Nephron progenitor cell (in vitro differentiated cells): ENCODE results near the gene CFP.

Experiments used
- DNase-seq: peaks from one replicate; pipeline ENCODE4 v3.0.0; 2021
- H3K27ac Mint-ChIP-seq: 2 replicates; pipeline ENCODE4 v1.8.0; 2021; ENCODE audit warnings: mild to moderate bottlenecking, moderate library complexity, mixed read lengths
- H3K27me3 Mint-ChIP-seq: 2 replicates; pipeline ENCODE4 v1.8.0; 2021; ENCODE audit warnings: mild to moderate bottlenecking, low read depth, mixed read lengths; ENCODE audit not compliant: poor library complexity
- H3K36me3 Mint-ChIP-seq: 2 replicates; pipeline ENCODE4 v1.8.0; 2021; ENCODE audit warnings: low read depth, mixed read lengths
- H3K4me1 Mint-ChIP-seq: 2 replicates; pipeline ENCODE4 v1.8.0; 2021; ENCODE audit warnings: mixed read lengths
- H3K4me3 Mint-ChIP-seq: 2 replicates; pipeline ENCODE4 v1.8.0; 2021; ENCODE audit warnings: mild to moderate bottlenecking, moderate library complexity, mixed read lengths
- H3K9me3 Mint-ChIP-seq: 2 replicates; pipeline ENCODE4 v1.8.0; 2021; ENCODE audit warnings: mild to moderate bottlenecking, moderate library complexity, mixed read lengths
- TF ChIP-seq, protein P1 (sequence below): fragments of 200-600 bp; sonication (generic); IDR thresholded peaks from 2 replicates; pipeline ENCODE4 v1.5.0; 2021; ENCODE audit warnings: antibody characterized with exemption

The CFP gene

DNA sequence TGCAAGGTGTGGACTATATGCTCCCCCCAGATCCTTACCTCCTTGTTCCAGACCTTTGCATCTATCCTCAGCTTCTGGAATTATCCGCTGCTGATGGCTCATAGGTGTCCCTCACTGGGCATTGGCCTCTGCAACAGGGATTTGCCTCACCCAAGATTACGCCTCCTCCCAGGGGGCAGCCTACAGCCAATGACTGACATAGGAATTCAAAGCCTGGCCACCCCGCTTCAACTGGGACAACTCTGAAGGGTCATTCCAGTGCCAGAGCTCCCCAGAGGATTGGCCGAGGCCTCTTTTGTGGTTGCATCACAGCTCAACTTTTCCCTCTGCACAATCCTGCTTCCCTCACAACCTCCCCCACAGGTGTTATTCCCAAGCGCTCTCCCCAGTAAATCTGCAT lies 15.1 kb downstream of the CFP start:
- Mint-ChIP-seq H3K27me3 (peaks cover 27% of the 10 kb centered on the region), H3K4me1 (no peaks in the 10 kb centered on the region), H3K4me3 (no peak overlapping the region), H3K36me3 (no peaks in the 10 kb centered on the region), H3K9me3 (peaks cover 60% of the 10 kb centered on the region), H3K27ac (no peak overlapping the region)
- TF ChIP-seq, protein P1, sequence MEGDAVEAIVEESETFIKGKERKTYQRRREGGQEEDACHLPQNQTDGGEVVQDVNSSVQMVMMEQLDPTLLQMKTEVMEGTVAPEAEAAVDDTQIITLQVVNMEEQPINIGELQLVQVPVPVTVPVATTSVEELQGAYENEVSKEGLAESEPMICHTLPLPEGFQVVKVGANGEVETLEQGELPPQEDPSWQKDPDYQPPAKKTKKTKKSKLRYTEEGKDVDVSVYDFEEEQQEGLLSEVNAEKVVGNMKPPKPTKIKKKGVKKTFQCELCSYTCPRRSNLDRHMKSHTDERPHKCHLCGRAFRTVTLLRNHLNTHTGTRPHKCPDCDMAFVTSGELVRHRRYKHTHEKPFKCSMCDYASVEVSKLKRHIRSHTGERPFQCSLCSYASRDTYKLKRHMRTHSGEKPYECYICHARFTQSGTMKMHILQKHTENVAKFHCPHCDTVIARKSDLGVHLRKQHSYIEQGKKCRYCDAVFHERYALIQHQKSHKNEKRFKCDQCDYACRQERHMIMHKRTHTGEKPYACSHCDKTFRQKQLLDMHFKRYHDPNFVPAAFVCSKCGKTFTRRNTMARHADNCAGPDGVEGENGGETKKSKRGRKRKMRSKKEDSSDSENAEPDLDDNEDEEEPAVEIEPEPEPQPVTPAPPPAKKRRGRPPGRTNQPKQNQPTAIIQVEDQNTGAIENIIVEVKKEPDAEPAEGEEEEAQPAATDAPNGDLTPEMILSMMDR, result no peak
- no peak for DNase-seq

DNA sequence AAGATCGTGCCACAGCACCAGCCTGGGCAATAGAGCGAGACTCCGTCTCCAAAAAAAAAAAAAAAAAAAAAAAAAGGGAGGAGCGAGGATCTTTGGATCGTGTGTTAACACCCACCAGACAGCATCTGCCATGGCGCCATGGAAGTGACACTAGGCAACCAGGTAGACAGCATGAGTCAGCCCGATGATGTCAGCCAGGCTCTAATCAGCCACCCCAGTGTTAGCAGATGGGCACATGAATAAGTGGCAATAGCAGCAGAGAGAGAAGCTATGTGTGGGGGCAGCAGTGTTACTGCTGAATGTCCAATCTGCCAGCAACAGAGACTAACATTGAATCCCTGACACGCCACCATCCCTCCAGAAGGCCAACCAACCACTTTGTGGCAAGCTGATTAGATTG lies 16.6 kb downstream of the CFP start:
- TF ChIP-seq, protein P1, result no peak
- Mint-ChIP-seq H3K27ac (no peak overlapping the region), H3K27me3 (peaks cover 17% of the 10 kb centered on the region), H3K4me1 (peaks cover 10% of the 10 kb centered on the region), H3K4me3 (no peak overlapping the region), H3K36me3 (no peaks in the 10 kb centered on the region), H3K9me3 (peaks cover 64% of the 10 kb centered on the region)
- DNase-seq, result no peak

DNA sequence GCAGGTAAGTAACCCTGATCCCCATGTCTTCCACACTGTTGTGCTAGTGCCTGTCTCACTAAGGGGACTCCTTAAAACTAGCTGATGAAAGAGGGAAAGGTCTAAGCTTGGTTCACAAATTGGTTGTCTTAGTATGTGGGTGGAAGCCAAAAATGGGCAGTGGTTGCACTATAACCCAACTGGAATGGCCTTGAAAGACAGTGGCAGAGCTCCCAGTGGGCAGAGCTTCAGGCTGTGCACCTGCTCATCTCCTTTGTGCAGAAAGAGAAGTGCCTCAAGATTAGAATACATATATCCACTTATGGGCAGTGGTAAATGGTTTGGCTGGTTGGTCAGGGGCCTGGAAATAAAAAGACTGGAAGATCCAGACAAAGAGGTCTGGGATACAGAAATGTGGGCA lies 17.3 kb downstream of the CFP start:
- Mint-ChIP-seq H3K9me3 (peaks cover 64% of the 10 kb centered on the region), H3K4me3 (no peak overlapping the region), H3K36me3 (no peaks in the 10 kb centered on the region), H3K27ac (no peak overlapping the region), H3K27me3 (peaks cover 12% of the 10 kb centered on the region), H3K4me1 (peaks cover 11% of the 10 kb centered on the region)
- TF ChIP-seq, protein P1, result no peak
- DNase-seq, result no peak

DNA sequence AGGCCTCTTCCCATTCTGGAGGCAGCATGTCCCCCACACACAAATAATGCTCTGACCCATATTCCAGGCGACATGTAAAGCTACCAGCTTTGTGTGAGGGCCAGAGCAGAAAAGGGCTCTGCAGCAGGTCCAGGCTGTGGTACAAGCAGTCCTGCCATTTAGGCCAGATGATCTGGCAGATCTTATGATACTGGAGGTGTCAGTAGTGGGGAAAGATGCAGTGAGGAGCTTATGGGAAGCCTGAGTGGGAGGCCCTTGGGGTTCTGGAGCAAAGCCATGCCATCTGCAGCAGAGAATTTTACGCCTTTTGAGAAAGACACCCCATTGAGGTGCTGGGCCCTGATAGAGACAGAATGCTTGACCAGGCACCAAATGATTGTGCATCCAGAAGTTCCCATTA lies 17.8 kb downstream of the CFP start:
- peaks cover 11% of the 10 kb centered on the region for H3K4me1 Mint-ChIP-seq
- no peaks in the 10 kb centered on the region for H3K36me3 Mint-ChIP-seq
- no peak for DNase-seq
- H3K27me3 Mint-ChIP-seq, result peaks cover 12% of the 10 kb centered on the region
- no peak overlapping the region for H3K4me3 Mint-ChIP-seq
- no peak overlapping the region for H3K27ac Mint-ChIP-seq
- H3K9me3 Mint-ChIP-seq, result peaks cover 65% of the 10 kb centered on the region
- TF ChIP-seq, protein P1, result no peak

DNA sequence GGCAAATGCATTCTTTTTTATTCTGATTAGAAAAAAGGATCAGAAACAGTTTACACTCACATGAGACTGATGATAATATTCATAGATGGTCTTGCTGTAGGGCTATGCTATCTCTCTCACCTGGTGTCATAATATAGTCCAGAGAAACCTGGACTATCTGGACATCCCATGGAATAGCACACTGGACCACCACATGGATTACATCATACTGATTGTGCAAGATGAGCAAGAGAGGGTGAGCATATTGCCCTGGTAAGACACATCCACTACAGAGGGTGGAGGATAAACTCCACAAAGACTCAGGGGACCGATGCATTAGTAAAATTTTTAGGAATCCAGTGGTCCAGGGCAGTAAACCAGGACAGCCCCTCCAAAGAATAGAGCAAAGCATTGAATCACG lies 18.2 kb downstream of the CFP start:
- no peak overlapping the region for H3K4me3 Mint-ChIP-seq
- H3K27ac Mint-ChIP-seq, result no peak overlapping the region
- peaks cover 11% of the 10 kb centered on the region for H3K4me1 Mint-ChIP-seq
- H3K27me3 Mint-ChIP-seq, result peaks cover 12% of the 10 kb centered on the region
- no peaks in the 10 kb centered on the region for H3K36me3 Mint-ChIP-seq
- DNase-seq, result no peak
- H3K9me3 Mint-ChIP-seq, result peaks cover 64% of the 10 kb centered on the region
- TF ChIP-seq, protein P1, result no peak

DNA sequence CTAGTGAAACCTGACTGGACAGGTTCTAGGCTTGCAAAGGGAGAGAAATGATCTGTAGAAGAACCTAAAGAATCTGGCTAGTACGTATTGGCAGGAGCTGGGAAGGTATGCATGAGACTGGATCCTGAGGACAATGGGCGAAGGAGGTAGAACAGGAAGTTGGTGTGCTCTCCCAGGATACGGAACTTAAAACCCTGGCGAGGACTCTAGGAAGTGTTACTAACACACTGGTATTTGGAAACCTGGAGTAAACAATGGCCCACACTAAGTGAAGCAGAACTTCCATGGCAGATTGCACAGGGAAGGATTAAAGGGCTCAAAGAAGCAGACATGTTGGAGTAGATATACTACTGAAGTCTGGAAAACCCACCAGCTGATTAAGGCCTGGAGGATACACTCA lies 19.2 kb downstream of the CFP start:
- H3K36me3 Mint-ChIP-seq, result no peaks in the 10 kb centered on the region
- peaks cover 60% of the 10 kb centered on the region for H3K9me3 Mint-ChIP-seq
- TF ChIP-seq, protein P1, result no peak
- no peak for DNase-seq
- peaks cover 7% of the 10 kb centered on the region for H3K27me3 Mint-ChIP-seq
- H3K4me1 Mint-ChIP-seq, result peaks cover 11% of the 10 kb centered on the region
- H3K27ac Mint-ChIP-seq, result no peak overlapping the region
- H3K4me3 Mint-ChIP-seq, result no peak overlapping the region
